LNCaP clone FGC (cell line): ENCODE measurements around the gene POU2F3.
A peak's percentile ranks its signal among the peaks of the same experiment; 100 is the strongest.

ENCODE experiments used
- DNase-seq: peaks from one replicate; pipeline ENCODE4 v3.0.0-alpha.2; 2011; ENCODE audit warnings: low read depth
- H3K4me3 ChIP-seq: 2 replicates; pipeline ENCODE4 v1.5.1; 2011; ENCODE audit warnings: mild to moderate bottlenecking, low read depth, low read length, control low read depth
- CTCF ChIP-seq: IDR thresholded peaks from 2 replicates; pipeline ENCODE4 v1.5.1; 2012; ENCODE audit warnings: mild to moderate bottlenecking; ENCODE audit not compliant: control insufficient read depth, insufficient read depth; ENCODE audit errors: extremely low read depth

The POU2F3 gene

GRCh38 chr11:120317689-120318480, 77.9 kb downstream of the POU2F3 start:
- DNase-seq = no peak
- TF ChIP-seq CTCF = no peak
- no peak overlapping the region for H3K4me3 ChIP-seq

GRCh38 chr11:120318906-120319305, 79.0 kb downstream of the POU2F3 start:
- no peak for DNase-seq
- TF ChIP-seq CTCF = no peak
- no peak overlapping the region for H3K4me3 ChIP-seq

DNA sequence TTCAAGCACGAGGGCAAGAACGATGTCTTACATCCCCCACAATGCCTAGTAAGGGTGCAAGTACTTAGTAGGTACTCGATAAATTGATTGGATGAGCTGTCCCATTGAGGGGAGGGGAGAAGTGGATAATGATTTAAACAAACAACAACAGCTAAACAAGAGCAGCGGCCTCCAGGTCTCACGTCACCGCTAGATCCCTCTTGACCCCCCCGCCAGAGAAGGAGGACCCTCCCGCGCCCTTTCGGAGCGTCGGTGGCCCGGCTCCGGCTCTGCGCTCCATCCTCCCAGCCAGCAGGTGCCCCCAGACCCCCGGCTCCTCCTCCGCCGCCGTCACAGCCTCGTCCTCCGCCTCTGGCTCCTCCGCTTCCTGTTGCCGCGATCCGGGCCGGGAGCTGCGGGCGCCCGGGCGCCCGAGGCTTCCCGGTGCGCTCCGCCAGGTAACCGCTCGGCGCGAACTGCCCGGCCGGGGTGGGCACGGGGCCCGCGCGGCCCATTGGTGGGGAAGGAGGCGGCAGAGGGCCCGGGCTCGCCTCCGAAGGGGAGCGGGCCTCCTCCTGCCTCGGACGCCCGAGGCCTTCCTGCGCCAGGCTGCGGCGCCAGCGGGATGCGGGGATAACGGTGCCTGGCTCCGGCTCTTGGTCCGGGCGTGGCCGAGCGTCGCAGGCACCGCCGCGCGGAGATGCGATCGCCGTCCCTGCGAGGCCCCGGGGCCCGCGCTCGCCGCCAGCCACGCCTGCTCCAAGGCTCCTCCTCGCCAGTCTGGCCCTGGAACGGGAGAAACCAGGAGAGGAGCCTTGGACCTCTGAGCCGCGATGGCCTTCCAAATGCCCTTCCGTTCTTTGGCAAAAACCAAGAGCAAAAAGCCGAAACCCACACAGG, 85.2 kb downstream of the POU2F3 start, which contains the start of gene TLCD5:
Gene TLCD5, plus strand, starts transcription at position 368 of the 879 bp plus-strand sequence. CDS start 2,143 bp downstream, outside the sequence.
- DNase-seq = no peak
- peak within 1 kb of the TSS; percentile 57 for H3K4me3 ChIP-seq
- TF ChIP-seq CTCF = peak; percentile 38

DNA sequence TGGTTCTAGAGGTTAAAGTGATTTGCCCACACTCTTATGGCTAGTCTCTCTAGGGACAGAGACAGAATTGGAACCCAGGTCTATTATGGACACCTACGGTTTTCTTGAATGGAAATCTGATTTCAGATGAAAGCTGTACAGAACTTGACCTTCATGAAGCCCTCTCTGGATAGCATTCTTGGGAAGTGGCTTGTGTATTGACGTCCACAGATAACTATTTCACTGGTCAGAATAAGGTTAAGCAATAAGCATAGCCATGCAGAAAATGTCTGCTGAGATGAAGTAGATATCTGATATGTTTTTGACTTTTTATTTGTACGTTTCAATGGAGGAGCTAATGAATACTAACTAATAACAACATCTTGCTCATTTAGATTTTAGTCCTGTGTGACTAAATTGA, 86.3 kb downstream of the POU2F3 start:
- TF ChIP-seq CTCF = no peak
- DNase-seq = no peak
- peak overlapping the region; percentile 57 for H3K4me3 ChIP-seq

GRCh38 chr11:120326845-120327281, 86.9 kb downstream of the POU2F3 start:
- DNase-seq = peak; percentile 73
- H3K4me3 ChIP-seq = no peak overlapping the region
- no peak for TF ChIP-seq CTCF

- DNase-seq = no peak
- no peak for TF ChIP-seq CTCF
- H3K4me3 ChIP-seq = no peak overlapping the region
Observed at GRCh38 chr11:120327311-120327710, 87.4 kb downstream of the POU2F3 start.
